Forelimb muscle (tissue), 1 donor: ENCODE data around the gene ARHGAP45. TPM values are rescaled to one million over a fixed set of nuclear protein-coding genes. Genes with fewer than 3 reads are reported as not detected.

Source experiments
- DNase-seq: peaks from one replicate; pipeline ENCODE4 v3.0.0-alpha.2; 2013; ENCODE audit warnings: low read depth
- polyA plus RNA-seq: library from polyadenylated mRNA; unstranded; fragments of 120-200 nt; gene quantifications from one replicate; pipeline ENCODE4 v1.2.1, GENCODE V29; 2013; ENCODE audit not compliant: insufficient read length

ARHGAP45 gene
- polyA plus RNA-seq, 1 donor, result 8.4 TPM

DNA sequence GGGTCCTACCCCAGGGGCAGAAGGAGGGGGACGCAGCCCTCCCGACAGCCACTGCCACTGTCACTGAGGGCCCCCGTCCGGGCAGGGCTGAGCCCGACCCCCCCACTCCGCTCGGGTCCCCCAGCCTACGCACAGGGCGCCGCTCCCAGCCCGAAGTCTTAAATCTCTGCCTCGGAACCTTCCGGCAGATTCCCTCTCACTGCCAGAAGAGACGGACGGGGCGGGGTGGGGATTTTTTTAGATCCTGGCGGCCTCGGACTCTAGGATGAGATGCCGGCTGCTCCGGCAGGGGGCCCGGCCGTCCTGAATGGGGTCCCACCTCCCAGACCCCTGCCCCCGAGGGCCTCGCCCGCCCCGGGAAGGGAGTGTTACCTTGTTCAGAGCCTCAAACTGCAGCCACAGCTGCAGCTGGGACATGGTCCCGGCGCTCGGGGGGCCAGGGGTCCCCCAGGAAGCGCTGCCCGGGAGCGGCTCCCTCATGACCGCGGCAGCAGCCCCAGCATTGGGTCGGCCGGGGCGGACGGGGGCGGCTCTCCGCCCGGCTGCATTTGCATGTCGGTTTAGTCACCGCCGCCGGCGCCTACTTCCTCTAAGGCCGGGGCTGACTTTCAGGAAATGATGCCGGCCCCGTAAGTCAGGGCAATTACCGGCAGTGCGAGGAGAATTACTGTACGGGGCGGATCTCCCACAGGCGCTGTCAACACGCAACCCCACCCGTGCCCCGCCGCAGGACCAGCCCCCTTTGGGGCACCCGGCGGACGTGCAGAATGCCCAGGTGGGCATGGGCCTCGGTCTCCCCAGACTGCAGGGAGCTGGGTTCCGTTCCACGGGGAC lies 65.0 kb downstream of the ARHGAP45 start:
- no peak for DNase-seq

DNA sequence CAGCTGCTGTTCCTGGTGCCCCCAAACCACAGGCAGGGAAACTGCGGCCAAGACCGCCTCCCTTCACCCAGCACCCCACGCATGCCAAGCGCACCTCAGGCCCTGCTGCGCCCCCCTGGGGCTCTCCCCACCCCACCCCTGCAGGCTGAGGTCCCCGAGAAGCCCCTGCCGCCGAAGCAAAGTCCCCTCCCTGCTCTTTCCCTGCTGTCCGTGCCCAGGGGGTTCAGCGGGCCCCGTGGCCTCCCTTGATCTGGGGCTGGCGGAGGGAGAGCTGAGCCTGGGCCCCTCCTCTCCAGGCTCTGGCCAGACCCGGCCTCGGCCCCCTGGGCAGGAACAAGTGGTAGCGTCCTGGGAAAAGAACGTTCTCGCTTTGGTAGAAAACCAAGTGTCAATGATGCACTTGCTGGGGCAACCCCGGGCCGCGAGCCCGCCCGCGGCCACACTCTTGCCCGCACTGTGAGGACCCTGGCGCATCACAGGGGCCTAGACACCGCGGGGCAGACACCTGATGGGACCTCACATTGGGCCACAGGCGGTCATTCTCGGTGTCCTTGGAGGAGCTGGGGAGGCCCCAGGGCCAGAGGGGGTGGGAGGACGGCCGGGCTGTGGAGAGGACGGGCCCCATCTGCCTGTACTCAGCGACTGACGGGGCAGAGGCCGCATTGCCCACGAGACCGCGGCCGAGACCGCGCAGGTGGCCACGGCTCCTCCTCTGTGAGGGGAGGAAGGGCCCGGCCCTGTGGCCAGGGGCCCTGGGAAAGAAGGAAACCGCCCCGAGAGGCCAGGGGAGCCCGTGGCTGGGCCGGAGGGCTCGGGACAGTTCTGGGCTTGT lies 65.8 kb downstream of the ARHGAP45 start:
- no peak for DNase-seq

DNA sequence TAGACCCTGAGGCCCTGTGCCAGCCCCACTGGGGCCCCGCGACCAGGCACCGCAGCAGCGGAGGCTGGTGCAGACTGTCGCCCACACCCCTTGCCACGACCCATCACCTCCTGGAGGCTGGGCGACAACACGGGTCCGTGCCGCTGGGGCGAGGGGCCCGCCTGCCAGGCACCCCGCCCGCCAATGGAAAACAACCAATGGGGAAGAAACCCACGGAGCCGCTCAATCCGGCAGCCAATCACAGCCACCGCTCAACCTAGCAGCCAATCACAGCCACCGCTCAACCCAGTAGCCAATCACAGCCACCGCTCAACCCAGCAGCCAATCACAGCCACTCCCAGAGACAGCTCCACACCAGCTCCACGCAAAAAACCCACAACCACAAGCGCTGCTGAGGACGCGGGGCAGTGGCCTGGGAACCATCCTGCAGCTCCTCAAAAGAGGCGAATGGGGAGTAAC lies 66.5 kb downstream of the ARHGAP45 start:
- no peak for DNase-seq

DNA sequence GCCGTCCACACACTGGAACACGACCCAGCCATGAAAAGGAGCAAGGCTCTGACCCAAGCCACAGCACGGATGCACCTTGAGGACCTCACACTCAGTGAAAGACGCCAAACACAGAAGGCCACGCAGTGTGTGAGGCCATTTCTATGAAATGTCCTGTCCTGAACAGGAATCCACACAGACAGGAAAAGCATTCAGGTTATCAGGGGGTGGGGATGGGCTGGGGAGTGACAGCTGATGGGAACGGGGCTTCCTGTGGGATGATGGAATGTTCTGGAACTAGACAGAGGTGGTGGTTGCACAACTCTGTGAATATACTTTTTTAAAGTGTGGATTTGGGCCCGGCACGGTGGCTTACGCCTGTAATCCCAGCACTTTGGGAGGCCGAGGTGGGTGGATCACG lies 67.5 kb downstream of the ARHGAP45 start:
- no peak for DNase-seq

DNA sequence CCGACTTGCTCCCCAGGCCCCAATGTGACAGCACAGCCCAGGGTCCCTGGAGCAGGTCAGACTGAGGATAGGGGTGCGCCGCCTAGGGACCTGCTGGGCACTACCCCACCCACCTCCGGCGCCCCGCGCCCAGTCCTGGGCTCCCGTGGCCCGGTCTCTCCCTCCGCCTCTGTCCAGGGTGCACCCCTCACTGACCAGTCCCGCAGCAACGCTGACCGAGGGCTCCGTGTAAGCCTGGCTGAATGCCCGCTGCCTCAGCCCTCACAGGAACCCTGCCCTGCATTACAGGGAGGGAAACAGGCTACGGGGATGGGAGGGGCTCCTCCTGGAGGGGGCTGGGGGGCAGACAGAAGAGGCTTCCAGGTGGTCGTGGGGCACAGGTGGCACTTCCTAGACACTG lies 68.5 kb downstream of the ARHGAP45 start:
- no peak for DNase-seq

DNA sequence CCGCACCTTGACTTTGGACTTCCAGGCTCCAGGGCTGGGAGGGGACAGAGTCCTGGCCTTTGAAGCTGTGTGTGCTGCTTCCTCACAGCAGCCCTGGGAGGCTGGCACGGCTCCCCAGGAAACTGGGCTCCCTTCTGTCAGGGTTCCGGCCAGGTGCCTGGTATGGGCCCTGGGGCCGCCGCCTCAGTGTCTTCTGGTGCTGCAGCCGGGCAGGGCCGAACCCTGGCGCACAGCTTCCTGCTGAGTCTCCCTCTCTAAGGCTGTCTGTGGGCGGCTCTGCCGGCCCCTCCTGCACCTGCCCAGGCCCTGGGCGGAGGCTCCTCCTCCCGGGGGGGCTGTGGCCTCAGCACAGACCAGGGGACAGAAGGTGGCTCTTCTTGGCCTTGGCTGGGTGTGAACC lies 69.2 kb downstream of the ARHGAP45 start:
- no peak for DNase-seq

Other genes starting within 250 kb of the ARHGAP45 start
- gene PLPPR3, start 245.2 kb upstream of the ARHGAP45 start, polyA plus RNA-seq, result 0.52 TPM
- gene AZU1, start 239.3 kb upstream of the ARHGAP45 start, polyA plus RNA-seq, result 1.7 TPM
- 2.6 TPM for gene PRTN3, start 226.2 kb upstream of the ARHGAP45 start, polyA plus RNA-seq
- 0.40 TPM for gene ELANE, start 214.9 kb upstream of the ARHGAP45 start, polyA plus RNA-seq
- 1.4 TPM for gene CFD, start 207.5 kb upstream of the ARHGAP45 start, polyA plus RNA-seq
- gene MED16, start 174.0 kb upstream of the ARHGAP45 start, polyA plus RNA-seq, result 33.7 TPM
- not detected for gene RNU6-9, start 173.7 kb upstream of the ARHGAP45 start, polyA plus RNA-seq
- gene R3HDM4, start 153.9 kb upstream of the ARHGAP45 start, polyA plus RNA-seq, result 27.5 TPM
- not detected for gene KISS1R, start 149.8 kb upstream of the ARHGAP45 start, polyA plus RNA-seq
- gene ARID3A, start 141.1 kb upstream of the ARHGAP45 start, polyA plus RNA-seq, result 11.4 TPM
- 23.5 TPM for gene WDR18, start 82.8 kb upstream of the ARHGAP45 start, polyA plus RNA-seq
- gene GRIN3B, start 66.7 kb upstream of the ARHGAP45 start, polyA plus RNA-seq, result 0.13 TPM
- gene TMEM259, start 46.0 kb upstream of the ARHGAP45 start, polyA plus RNA-seq, result 75.5 TPM
- gene RNU6-2, start 45.6 kb upstream of the ARHGAP45 start, polyA plus RNA-seq, result not detected
- gene CNN2, start 40.6 kb upstream of the ARHGAP45 start, polyA plus RNA-seq, result 45.2 TPM
- gene ABCA7, start 27.1 kb upstream of the ARHGAP45 start, polyA plus RNA-seq, result 20.6 TPM
- gene POLR2E, start 28.2 kb downstream of the ARHGAP45 start, polyA plus RNA-seq, result 109 TPM
- gene GPX4, start 36.8 kb downstream of the ARHGAP45 start, polyA plus RNA-seq, result 137 TPM
- gene SBNO2, start 107.1 kb downstream of the ARHGAP45 start, polyA plus RNA-seq, result 11.6 TPM
- gene STK11, start 138.6 kb downstream of the ARHGAP45 start, polyA plus RNA-seq, result 50.5 TPM
- 1.3 TPM for gene CBARP, start 170.8 kb downstream of the ARHGAP45 start, polyA plus RNA-seq
- gene ATP5F1D, start 174.6 kb downstream of the ARHGAP45 start, polyA plus RNA-seq, result 167 TPM
- 41.7 TPM for gene MIDN, start 181.4 kb downstream of the ARHGAP45 start, polyA plus RNA-seq
- gene CIRBP, start 202.2 kb downstream of the ARHGAP45 start, polyA plus RNA-seq, result 483 TPM
- 13.7 TPM for gene FAM174C, start 208.4 kb downstream of the ARHGAP45 start, polyA plus RNA-seq
- gene EFNA2, start 218.7 kb downstream of the ARHGAP45 start, polyA plus RNA-seq, result 1.1 TPM